Measurements from ENCODE around the gene CATSPERB.
"Not testable (repeated sequence)": the region's sequence is repeated elsewhere in the genome, so short reads cannot be mapped to it uniquely, and the experiment has no call there.

Gene CATSPERB, protein sequence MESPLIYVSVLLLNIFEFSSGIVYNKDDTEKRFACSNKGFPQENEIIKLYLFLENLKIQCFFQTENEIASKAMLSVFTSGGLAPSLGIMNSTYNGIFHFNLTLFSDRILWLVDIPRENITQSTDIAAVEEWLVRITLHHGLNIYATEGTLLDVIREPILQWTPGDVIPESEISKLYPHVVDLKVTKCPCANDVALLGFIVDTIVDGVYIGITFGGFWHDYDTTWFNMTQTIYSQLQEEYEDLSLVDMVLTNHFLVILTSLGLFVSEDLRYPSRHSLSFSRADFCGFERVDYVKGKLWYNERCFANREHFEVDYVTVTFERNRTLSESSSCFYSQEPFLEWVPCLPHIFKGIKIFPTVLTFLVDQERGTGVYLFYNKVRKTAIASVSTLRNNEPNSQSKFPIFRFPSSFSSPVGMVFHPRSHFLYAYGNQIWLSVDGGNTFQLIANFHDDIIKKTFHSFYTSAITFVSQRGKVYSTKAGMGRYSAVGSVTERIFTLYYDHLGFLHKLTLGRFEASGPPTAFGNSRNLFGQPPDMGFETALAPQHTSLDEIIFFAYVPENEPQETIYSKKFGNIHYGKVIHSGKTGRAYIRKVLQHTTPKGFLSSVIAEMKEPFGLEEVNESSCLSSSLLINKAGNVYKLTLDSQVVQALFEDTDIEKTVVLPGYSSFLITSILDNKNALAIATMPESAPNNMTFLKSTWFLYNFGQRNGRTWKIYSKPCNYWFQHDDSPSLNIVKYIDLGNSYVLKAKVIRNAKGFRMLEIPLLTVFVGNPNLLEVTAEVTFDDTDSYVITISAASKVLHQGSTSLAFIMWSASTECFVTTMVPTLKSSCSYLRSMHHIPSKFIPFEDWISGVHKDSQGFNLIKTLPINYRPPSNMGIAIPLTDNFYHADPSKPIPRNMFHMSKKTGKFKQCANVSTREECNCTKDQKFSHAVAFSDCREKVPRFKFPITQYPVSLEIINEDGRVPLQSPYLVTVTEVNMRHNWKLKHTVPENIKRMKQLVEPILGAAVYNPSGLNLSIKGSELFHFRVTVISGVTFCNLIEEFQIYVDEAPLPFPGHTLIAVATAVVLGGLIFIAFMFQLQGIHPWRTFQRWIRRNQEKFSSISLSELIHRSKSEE

GRCh38 chr14:91731986-91732385, at the start of gene CATSPERB:
Gene CATSPERB (minus strand): TSS chr14:91732086. CDS start chr14:91729479, 2,607 bp downstream.
- no peak for DNase-seq (ENCODE audit: low read depth in 4 of 4, low spot score in 1 of 4)

DNA sequence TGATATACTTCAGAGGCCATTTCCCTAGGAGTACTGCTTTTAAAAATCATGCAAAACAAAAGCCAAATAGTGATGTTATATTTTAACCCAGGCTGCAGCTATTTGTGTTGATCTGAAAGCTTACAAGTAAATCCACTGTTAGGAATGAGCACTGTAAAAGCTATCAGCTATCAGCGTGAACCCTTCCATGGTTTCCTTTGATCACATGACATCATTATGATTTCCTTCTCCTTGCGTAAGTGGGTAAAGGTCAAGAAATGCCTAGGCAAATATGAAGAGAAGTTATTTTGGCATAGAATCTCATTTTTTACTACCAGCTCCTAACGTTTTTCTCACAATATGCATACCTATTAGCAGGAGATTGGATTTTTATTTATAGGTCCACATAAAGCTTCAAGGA, 48.6 kb upstream of the CATSPERB start:
- no peak for DNase-seq (ENCODE audit: low read depth in 4 of 4, low spot score in 1 of 4)

GRCh38 chr14:91778217-91778616, 46.3 kb upstream of the CATSPERB start:
- no peak for DNase-seq (ENCODE audit: low read depth in 4 of 4, low spot score in 1 of 4)

GRCh38 chr14:91774140-91775096, 42.5 kb upstream of the CATSPERB start:
- DNase-seq (ENCODE audit: low read depth in 4 of 4, low spot score in 1 of 4): no peak

GRCh38 chr14:91770185-91770584, 38.3 kb upstream of the CATSPERB start:
- DNase-seq (ENCODE audit: low read depth in 4 of 4, low spot score in 1 of 4): no peak

DNA sequence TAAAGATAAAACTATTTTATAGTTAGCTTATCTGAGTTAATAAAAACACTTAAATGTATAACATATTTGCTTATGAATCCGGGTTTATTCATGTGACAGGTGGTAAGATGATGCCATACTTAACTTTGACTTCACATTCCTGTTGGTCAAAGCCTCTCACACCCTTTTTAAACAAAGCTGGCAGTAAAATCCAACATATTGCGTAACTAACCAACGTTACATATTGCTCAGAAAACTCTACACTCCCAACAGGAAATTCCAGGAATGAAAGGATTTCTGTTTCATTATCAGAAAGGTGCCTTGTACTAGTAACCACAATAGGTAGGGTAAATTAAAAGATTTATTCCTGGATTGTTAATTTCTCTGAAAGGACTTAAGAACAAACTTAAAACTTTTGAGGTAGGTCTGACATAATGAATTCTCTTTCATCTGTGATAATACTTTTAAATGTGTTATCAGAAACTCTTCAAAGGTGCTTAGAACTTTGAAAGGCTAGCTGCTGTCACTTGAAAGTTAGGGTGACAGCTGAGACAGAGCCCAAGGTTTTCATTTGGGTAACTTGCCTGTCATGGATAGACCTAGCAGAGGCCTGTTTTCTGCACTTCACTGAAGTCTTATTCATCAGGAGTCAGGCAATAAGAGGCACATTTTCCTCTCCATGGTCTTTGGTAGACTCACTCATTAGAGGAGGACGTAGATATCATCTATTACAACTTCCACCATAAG, 23.8 kb upstream of the CATSPERB start:
- DNase-seq (ENCODE audit: low read depth in 4 of 4, low spot score in 1 of 4): no peak

DNA sequence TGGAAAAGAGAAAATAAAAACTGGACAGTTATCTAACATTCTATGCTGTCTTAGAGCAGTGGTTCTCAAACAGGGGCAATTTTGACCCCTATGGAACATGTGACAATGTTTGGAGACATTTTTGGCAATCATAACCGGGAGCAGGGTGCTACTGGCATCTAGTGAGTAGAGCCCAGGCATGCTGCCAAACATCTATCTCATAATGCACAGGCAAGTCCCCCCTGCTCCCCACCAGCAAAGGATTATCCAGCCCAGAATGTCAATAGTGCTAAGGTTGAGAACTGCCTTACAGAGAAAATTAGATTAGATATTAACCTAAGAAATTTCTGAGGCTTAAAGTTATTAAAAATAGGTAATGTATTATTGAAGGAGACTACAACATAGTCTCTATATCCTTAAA, 22.9 kb upstream of the CATSPERB start:
- no peak for DNase-seq (ENCODE audit: low read depth in 4 of 4, low spot score in 1 of 4)

DNA sequence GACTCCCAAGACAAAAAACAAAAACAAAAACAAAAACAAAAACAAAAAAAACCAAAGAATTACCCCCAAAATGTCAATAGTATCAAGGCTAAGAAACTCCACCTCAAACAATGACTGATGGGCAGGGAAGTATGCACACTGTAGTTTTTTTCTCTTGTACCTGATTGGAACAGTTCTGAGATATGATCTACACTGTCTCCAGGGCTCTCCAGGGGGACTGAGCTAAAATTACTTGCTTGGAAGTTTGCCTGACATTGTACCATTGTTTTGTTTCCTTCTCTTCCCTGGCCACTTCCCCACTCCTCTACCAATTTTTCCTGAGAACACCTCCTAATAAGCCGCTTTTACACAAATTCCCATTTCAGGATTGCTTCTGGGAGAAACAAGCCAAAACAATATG, 22.3 kb upstream of the CATSPERB start:
- no peak for DNase-seq (ENCODE audit: low read depth in 4 of 4, low spot score in 1 of 4)

- no peak for DNase-seq (ENCODE audit: low read depth in 4 of 4, low spot score in 1 of 4)
Measured at GRCh38 chr14:91753501-91754128, 21.7 kb upstream of the CATSPERB start.

GRCh38 chr14:91752961-91753360, 21.1 kb upstream of the CATSPERB start:
- DNase-seq (ENCODE audit: low read depth in 4 of 4, low spot score in 1 of 4): no peak

DNA sequence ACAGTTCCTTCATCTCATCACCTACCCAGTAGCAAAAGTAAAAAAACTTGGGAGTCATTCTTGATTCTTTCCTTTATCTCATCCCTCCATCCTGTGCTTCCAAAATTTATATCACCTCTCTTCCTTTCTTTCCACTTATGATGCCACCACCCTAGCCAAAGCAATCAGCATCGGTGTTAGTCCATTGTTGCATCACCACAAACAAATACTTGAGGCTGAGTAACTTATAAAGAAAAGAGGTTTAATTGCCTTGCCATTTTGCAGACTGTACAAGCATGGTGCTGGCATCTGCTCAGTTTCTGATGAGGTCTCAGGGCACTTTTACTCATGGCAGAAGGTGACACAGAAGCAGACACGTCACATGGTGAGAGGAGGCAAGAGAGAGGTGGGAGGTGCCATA, 19.8 kb upstream of the CATSPERB start:
- no peak for DNase-seq (ENCODE audit: low read depth in 4 of 4, low spot score in 1 of 4)

DNA sequence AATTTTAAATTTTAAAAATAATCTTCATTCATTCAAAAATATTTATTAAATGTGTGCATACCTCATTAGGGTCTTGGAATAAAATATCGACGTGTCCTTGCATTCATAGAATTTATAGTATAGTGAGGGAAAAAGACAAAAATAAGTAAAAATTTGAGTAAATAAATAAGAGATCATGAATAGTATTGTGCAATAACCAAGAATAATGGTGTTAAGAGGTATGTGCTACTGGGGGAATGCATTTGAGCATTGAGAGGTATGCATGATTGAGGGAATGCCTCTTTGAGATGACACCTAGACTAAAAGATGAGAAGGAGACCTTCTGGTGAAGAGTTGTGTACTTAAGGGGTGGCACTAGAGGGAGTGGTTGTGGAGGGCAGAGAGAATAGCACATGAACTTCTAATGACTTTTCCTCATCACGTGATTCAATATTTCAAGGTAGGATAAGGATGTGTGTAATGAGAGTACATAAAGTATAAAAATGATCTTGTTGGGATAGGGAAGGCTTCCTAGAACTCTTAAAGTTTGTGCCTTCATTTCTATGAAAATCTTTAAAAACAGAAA, 18.8 kb upstream of the CATSPERB start:
- DNase-seq (ENCODE audit: low read depth in 4 of 4, low spot score in 1 of 4): no peak

DNA sequence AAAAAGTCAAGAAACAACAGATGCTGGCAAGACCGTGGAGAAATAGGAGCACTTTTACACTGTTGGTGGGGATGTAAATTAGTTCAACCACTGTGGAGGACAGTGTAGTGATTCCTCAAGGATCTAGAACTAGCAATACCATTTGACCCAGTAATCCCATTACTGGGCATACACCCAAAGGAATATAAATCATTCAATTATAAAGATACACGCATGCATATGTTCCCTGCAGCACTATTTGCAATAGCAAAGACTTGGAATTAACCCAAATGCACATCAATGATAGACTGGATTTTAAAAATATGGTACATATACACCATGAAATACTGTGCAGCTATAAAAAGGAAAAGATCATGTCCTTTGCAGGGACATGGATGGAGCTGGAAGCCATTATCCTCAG, 18.0 kb upstream of the CATSPERB start:
- no peak for DNase-seq (ENCODE audit: low read depth in 4 of 4, low spot score in 1 of 4)

DNA sequence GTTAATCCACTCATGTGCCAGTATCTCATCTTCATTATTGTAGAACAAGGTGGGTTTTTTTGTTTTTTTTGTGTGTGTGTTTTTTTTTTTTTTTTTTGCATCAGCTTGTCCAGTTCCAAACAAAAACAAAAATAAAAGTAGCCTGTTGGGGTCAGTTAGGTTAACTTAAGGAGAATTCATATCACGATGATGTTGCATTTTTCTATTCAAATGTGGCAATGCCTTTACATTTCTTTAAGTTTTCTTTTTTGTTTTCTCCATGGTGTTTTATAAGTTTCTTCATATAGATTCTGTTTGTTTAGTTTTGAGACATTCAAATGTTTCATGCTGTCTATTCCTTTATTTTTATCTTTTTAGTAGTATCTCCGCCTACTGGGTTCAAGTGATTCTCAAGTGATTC, 16.2 kb upstream of the CATSPERB start:
- DNase-seq (ENCODE audit: low read depth in 4 of 4, low spot score in 1 of 4): no peak

DNA sequence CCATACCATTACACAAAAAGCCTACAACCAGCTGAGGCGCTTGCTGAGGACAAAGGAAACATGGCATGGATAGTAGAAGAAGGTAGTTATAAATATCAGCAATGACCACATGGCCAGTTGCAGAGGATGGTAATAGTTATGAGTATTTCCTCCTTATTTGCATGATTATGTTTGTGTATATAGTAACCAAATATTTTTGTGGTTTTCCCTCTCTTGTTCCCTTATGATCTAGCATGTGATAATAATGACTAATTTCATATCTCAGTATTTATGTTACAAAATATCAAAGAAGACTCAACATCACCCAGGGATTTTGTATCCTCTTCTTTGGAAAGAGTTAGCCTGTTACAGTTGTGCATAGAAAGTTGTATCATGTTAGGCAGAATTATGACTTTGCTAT, 13.5 kb upstream of the CATSPERB start:
- no peak for DNase-seq (ENCODE audit: low read depth in 4 of 4, low spot score in 1 of 4)

GRCh38 chr14:91744068-91744480, 12.2 kb upstream of the CATSPERB start:
- no peak for DNase-seq (ENCODE audit: low read depth in 4 of 4, low spot score in 1 of 4)

DNA sequence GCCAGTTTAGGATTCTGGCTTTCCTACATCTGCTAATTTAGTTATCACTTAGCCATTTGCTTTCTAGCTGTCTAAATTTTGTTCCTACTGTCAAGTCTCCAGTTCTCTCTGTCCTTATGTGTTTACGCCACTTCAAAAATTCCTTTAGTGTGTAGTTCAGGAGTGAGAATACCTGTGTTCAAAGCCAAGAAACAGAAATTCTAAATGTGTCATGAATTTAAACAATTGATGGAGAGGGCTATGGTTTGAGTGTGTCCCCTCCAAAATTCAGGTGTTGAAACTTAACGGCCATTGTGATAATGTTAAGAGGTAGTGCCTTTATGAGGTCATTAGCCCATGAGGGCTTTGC, 11.4 kb upstream of the CATSPERB start:
- DNase-seq (ENCODE audit: low read depth in 4 of 4, low spot score in 1 of 4): no peak

GRCh38 chr14:91742621-91743304, 10.9 kb upstream of the CATSPERB start:
- no peak for DNase-seq (ENCODE audit: low read depth in 4 of 4, low spot score in 1 of 4)

DNA sequence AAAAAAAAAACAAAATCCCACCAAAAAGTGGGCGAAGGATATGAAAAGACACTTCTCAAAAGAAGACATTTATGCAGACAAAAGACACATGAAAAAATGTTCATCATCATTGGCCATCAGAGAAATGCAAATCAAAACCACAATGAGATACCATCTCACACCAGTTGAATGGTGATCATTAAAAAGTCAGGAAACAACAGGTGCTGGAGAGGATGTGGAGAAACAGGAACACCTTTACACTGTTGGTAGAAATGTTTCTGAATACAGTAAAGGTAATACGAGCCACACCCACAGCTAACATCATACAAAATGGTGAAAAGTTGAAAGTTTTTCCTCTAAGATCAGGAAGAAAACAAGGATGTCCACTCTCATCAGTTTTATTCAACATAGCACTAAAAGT, 8.0 kb upstream of the CATSPERB start:
- DNase-seq (ENCODE audit: low read depth in 4 of 4, low spot score in 1 of 4): not testable (repeated sequence)
